ENCODE results near the gene SLX9.
"Not testable (repeated sequence)": the region's sequence is repeated elsewhere in the genome, so short reads cannot be mapped to it uniquely, and the experiment has no call there.

Gene SLX9

GRCh38 chr21:44918107-44918470 is 21.7 kb upstream of the SLX9 start:
- DNase-seq, result no peak

GRCh38 chr21:44918581-44919033 is 21.2 kb upstream of the SLX9 start:
- no peak for DNase-seq

DNA sequence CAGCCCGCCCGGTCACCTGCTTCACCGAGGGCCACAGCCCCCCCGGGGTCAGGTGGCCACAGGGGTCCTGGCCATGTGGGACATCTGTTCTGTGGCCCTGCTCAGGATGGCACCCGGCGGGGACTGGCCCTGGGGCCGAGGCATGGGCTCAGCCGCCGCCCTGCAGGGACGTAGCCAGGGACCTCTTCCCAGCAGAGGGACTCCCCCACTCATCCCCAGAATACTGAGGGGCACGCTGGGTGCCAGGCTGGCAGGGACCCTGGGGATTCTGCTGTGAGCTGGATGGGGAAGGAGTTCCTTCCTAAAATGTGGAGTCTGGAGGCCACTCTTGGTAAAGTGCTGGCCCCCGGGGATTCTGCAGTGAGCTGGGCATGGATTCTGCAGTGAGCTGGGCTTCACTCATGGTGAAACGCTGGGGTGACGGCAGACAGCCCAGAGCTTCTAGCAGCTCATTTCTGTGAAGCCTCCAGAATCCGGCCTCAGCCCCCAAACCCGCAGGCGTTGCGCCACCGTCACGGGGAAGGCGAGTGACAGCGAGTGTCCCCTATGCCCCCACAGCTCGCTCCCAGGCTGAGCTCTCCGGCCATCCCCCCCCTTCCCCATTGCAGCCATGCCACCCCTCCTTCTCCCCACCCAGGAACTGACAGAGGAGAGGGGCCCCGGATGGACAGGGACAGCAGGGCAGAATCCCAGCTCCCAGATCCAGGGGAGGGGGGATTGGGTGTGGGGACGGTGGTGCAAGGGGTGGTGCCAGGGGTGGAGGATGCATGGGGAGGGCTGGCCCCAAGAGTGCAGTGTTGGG is 20.5 kb upstream of the SLX9 start:
- no peak for DNase-seq

- DNase-seq, result no peak
Observed at GRCh38 chr21:44919913-44920693, 19.7 kb upstream of the SLX9 start.

DNA sequence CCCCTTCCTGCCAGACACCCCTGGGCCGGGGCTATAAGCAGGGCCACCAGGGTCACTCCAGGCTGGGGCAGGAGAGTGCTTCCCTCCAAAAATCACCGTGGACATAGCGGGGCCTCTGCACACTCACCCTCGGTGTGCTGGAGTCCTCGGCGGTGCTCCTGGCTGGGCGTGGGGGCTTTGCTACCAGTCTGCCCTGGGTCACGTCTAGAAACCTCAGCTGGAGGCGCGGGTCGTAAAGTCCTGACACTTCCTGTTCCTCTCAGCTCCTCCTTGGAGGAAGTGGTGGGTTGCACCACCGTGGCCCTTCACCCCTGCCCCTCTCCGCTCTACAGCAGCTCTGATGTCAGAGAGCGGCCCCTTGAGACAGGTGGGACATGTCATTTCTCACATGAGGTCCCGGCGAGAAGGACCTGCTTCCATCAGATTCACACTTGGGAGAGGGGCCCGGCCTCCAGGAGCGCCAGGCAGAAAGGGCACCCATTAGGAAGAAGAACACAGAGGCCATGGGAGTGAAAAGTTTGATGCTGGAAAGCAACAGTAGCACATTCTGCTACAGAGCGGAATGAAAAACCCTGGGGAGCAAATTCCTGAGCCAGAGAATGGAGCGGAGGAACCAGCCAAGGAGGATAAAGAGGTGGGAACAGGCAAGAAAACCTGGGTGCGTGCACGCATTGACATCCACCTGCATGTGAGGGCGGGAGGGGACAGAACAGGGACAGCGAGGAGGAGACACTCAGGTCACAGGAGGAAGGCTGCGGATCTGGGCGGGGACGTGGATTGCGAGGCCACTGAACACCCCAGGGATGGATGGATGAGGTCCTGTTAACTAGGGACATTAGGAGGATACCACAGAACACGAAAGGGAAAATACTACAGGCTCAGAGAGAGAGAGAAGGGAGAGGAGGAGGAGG is 18.9 kb upstream of the SLX9 start, which contains the start of gene ITGB2:
TSS of gene ITGB2 (minus strand) at position 206 of the 911 bp plus-strand sequence. CDS start 10,117 bp downstream, outside the sequence.
- no peak for DNase-seq

DNA sequence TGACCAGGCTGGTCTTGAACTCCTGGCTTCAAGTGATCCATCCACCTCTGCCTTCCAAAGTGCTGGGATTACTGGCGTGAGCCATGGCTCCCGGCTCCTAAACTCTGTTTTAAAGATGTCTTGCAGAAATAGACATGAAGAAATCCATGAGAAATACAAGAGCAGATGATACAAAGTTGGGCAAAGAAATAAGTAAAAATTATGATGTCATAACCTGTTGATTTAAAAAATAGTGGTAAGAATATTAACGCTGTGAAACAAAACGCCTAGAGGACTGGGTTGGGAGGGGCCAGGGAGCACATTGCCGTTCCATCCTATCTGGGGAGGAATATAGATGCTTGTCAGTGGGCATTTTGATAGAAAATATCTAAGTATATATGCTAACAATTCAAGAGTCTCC is 17.9 kb upstream of the SLX9 start:
- DNase-seq, result no peak

DNA sequence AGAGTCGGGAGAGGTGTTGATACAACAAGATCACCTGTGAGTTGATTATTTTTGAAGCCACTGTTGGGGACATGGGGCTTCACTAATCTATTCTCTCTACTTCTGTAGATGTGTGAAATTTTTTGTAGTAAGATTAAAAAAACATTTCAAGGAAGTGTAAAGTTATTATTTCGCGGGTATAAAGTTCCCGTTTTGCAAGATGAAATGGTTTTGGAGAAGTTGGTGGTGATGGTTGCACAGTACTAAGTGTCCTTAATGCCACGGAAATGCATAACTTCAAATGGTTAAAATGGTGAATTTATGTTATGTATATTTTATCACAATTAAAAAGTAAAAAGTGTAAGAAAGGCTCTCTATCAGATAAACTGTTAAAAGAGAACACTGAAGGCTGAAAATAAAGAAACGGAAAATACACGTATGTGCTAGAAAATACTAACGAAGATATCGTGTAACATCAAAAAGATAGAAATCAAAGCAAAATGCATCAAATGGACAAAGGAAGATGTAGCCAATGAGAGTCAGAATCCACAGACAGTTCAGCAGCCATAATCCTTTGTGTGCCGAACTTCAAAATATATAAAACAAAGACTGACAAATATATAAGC is 16.2 kb upstream of the SLX9 start:
- no peak for DNase-seq

- no peak for DNase-seq
Observed at GRCh38 chr21:44924606-44925377, 15.0 kb upstream of the SLX9 start.

DNA sequence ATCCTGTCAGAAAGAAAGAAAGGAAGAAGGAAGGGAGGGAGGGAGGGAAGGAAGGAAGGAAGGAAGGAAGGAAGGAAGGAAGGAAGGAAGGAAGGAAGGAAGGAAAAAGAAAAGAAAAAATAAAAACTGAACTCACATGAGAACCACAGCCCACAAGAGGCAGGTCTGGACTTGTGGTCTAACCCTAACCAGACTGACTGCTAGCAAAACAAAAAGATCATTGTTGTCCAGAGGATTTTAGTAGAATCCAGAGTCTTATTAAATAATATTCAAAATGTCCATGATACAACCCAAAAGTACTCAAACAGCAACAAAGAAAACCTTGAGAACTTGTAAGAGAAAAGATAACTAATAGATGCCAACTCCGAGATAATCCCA is 14.5 kb upstream of the SLX9 start:
- DNase-seq, result no peak

DNA sequence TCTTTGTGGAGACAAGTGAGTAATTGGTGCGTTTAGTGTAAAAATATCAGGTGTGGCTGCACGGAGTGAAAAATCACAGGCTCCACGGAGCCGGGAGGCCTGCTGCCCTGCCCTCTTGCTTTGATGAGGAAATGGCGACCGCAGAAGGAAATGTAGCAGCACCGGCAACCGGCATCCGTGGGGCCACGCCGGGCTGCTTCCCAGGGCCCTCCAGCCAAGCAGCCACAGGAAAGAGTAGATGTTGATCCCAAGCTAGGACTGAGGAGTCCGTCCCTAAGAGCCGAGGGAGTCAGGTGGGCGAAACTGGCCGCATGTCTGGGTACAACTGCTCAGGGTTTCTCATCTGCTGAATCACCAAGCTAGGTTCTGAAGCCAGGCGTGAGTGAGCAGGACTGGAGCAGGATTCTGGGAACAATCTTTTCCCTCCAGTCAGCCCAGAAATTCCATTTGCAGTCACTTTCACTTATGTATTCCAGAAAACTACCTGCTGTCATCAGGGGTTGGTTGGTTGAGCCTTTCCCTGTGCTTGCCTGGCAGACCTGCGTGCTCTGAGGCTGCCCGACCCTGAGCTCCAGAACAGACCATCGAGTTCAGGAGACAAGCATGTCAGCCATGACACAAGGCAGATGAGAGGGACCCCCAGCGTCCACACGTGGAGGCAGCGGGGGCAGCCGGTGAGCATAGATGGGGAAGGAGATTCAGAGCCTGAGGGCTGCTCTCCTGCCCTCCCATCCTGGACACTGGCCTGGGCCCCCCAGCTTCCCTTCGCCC is 13.3 kb upstream of the SLX9 start:
- no peak for DNase-seq

DNA sequence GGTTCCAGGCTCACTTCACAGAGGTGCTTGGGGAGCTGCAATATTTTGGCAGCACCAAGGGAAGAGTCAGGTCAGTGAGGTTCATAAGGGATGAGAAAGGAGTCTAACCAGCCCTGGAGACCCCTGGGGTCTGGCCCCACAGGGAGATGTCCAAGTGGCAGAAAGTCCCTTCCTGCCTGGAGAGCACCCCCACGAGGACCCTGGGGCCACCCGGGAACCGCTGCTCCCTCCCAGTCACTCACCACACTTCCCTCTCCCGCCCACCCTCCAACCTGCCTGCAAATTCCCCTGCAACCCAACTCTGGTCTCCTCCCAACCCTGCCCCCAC is 12.6 kb upstream of the SLX9 start:
- no peak for DNase-seq

DNA sequence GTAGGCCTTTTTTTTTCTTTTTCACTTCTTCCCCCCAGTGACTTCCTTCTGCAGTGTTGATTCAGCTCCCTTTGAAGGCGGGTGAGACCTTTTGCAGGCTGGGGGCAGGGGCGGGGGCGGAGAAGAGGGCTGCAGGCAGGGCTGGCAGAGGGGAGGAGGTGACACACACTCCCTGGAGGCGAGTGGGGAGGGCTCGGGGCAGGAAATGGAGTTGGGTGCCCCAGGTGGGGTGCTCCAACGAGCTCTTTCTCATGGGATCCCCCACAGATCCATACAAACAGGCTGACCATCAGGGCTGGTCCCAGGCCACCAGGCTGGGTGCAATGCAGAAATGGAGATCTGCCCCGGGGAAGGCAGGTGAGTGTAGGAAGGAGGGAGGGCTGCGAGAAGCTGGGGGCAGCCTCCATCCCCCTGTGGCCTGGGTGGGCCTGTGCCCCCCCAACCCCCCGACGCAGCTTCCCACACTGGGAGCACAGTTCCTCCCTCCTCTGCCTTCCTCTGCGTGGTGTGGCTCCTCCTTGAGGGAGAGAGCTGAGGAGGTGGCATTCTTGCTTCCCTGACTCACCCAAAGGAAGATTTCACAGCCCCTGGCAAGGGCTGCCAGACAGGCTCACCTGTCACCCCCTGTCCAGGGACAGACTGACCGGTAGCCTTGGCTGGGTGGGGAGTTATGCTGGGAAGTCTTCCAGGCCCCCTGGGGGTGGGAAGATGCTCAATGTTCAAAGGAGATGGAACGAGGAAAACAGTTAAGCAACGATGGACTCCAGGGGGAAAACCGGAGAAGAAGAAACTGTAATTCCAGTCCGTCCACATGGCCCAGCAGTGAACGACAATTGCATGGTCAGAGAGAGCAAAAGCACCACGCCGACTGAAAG is 12.0 kb upstream of the SLX9 start:
- peak; percentile 75 to 76 for DNase-seq

GRCh38 chr21:44928500-44929241 is 11.2 kb upstream of the SLX9 start:
- DNase-seq, result not testable (repeated sequence)

DNA sequence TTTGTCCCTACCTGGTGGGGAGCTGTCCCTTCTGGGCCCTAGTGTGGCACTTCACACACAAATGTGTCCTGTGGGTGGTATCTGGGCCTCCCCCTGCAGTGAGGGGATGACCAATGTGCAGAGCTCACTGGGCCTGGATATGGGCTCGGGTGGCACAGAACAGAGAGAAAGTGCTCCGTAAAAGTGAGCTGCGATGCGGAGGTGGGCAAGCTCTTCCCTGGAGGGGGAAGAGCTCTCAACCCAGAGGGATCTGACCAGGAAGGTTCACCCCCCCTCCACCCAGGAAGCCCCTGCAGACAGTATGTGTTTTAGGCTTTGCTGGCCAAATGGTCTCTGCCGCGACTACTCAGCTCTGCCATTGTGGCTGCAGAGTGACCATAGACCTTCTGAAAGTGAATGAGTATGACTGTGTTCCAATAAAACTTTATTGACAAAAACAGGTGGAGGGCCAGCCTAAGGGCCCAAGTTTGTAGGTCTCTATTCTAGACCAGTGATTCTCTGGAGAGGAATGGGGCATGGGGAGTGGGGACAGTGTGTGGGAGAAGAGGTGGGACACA is 10.5 kb upstream of the SLX9 start:
- no peak for DNase-seq

GRCh38 chr21:44929799-44930542 is 9.9 kb upstream of the SLX9 start:
- DNase-seq, result no peak

- no peak for DNase-seq
Observed at GRCh38 chr21:44930543-44930981, 9.3 kb upstream of the SLX9 start.

DNA sequence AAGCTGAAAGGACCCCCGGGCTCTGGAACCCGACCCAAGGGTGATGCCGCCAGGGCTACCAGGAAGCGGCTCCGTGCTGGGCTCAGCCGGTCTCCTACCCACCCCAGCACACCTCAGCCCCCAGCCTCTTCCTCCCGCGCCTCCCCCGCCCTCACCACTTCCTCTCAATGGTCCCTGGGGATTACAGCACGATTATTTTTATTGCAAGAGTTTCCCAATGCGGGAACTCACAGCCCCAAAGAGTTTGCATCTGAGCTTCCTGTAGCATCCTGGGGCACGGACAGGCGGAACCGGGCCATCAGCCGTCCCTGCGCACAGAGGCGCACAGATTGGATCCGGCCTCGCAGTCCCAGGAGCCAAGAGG is 8.7 kb upstream of the SLX9 start:
- no peak for DNase-seq

Data from stimulated activated CD4-positive, alpha-beta T cell treated with anti-CD3 and anti-CD28 coated beads, Interleukin-2, amount 100 ng/mL, for 48 hours (primary cell).